Caco-2 (cell line): ENCODE results near the gene POLR3B. TPM values are rescaled to one million over a fixed set of nuclear protein-coding genes. Genes with fewer than 3 reads are reported as not detected.

Source experiments
- BruUV-seq: library from RNA; stranded (reverse); fragments of 400-500 nt; replicated peaks from 2 replicates; lab custom pipeline; 2021; lab: Mats Ljungman, UMichigan
- CTCF ChIA-PET: fragments of 300-600 bp; sonication (Branson Sonifier 250); formaldehyde crosslinking; loops from one replicate; lab custom pipeline; 2022; ENCODE audit warnings: antibody characterized with exemption; lab: Charles Lee
- POLR2A ChIA-PET: fragments of 300-600 bp; sonication (Branson Sonifier 250); formaldehyde crosslinking; loops from one replicate; lab custom pipeline; 2022; ENCODE audit warnings: antibody characterized with exemption; lab: Charles Lee
- DNase-seq, 2 experiments: peaks; one replicate each; pipeline versions ENCODE4 v3.0.0 to v3.0.0-alpha.2; 2020 to 2022
- H3K27me3 ChIP-seq: replicated peaks from 2 replicates; pipeline ENCODE4 v1.6.0; 2011; ENCODE audit warnings: low read length; ENCODE audit not compliant: control insufficient read depth, insufficient read depth
- H3K36me3 ChIP-seq: 2 replicates; pipeline ENCODE4 v1.5.1; 2011; ENCODE audit warnings: low read length; ENCODE audit not compliant: control insufficient read depth, insufficient read depth
- H3K4me1 ChIP-seq: fragments of 250-450 bp; sonication (Bioruptor Pico); 2 replicates; pipeline ENCODE4 v1.5.1; 2020; ENCODE audit warnings: mild to moderate bottlenecking
- H3K4me3 ChIP-seq: 2 replicates; pipeline ENCODE4 v1.5.1; 2011; ENCODE audit warnings: low read depth, mild to moderate bottlenecking, control low read depth, low read length
- H3K9me3 ChIP-seq: fragments of 250-450 bp; sonication (Bioruptor Pico); 2 replicates; pipeline ENCODE4 v1.5.1; 2020; ENCODE audit warnings: mild to moderate bottlenecking, moderate library complexity
- H3K27ac Mint-ChIP-seq: one replicate; pipeline ENCODE4 v1.8.0; 2022; ENCODE audit warnings: mixed read lengths; ENCODE audit not compliant: unreplicated experiment
- H3K27me3 Mint-ChIP-seq: one replicate; pipeline ENCODE4 v1.8.0; 2022; ENCODE audit warnings: mixed read lengths; ENCODE audit not compliant: insufficient read depth, unreplicated experiment
- H3K36me3 Mint-ChIP-seq: one replicate; pipeline ENCODE4 v1.8.0; 2022; ENCODE audit warnings: mild to moderate bottlenecking, mixed read lengths; ENCODE audit not compliant: insufficient read depth, unreplicated experiment
- H3K4me1 Mint-ChIP-seq: one replicate; pipeline ENCODE4 v1.8.0; 2022; ENCODE audit warnings: low read depth, mixed read lengths; ENCODE audit not compliant: unreplicated experiment
- H3K4me3 Mint-ChIP-seq: one replicate; pipeline ENCODE4 v1.8.0; 2022; ENCODE audit warnings: mild to moderate bottlenecking, moderate library complexity, mixed read lengths; ENCODE audit not compliant: unreplicated experiment
- H3K9me3 Mint-ChIP-seq: one replicate; pipeline ENCODE4 v1.8.0; 2022; ENCODE audit warnings: mixed read lengths; ENCODE audit not compliant: unreplicated experiment
- CTCF ChIP-seq, 2 experiments: fragments of 200-600 bp in 1 of 2; IDR thresholded peaks; 1 replicate in 1 of 2; 2 replicates in 1 of 2; pipeline versions ENCODE4 v1.5.1 to v1.8.0; 2011 to 2022; ENCODE audit warnings: antibody characterized with exemption in 1 of 2, control low read depth in 1 of 2, inconsistent platforms in 1 of 2, low read depth in 1 of 2, low read length in 1 of 2, mild to moderate bottlenecking in 1 of 2, moderate library complexity in 1 of 2; ENCODE audit not compliant: insufficient read depth in 1 of 2, severe bottlenecking in 1 of 2, unreplicated experiment in 1 of 2
- intact Hi-C: fragments of 100-400 bp; cut with micrococcal nuclease; formaldehyde crosslinking; loops from one replicate; pipeline ENCODE4 v1.10.0; 2022; ENCODE audit not compliant: unreplicated experiment
- total RNA-seq: library from RNA; stranded (reverse); gene quantifications from 2 replicates; pipeline ENCODE4 v1.2.3, GENCODE V29; 2022

Gene POLR3B
- total RNA-seq, 1 experiment from 2014 or later: 13.9 TPM

GRCh38 chr12:106480251-106480650, 122.7 kb downstream of the POLR3B start:
- no TSS peak for BruUV-seq
- H3K4me1 Mint-ChIP-seq: no peaks in the 10 kb centered on the region
- no peak overlapping the region for H3K4me3 Mint-ChIP-seq
- Histone ChIP-seq H3K4me3 (no peak overlapping the region), H3K36me3 (no peaks in the 10 kb centered on the region; the same call in 1 of the 2 replicates), H3K4me1 (no peaks in the 10 kb centered on the region), H3K9me3 (no peaks in the 10 kb centered on the region), H3K27me3 (no peaks in the 10 kb centered on the region)
- intact Hi-C loops: no loop called here
- H3K27me3 Mint-ChIP-seq: no peaks in the 10 kb centered on the region
- TF ChIP-seq CTCF (IDR thresholded peaks at IDR 0.05; ENCODE audit: insufficient read depth in 1 of 2, low read depth in 1 of 2, low read length in 1 of 2, severe bottlenecking in 1 of 2, unreplicated experiment in 1 of 2): no peak
- H3K36me3 Mint-ChIP-seq: no peaks in the 10 kb centered on the region
- peak; percentile 3 to 37 for DNase-seq
- H3K9me3 Mint-ChIP-seq: no peaks in the 10 kb centered on the region
- CTCF ChIA-PET: no interaction called here
- no peak overlapping the region for H3K27ac Mint-ChIP-seq
- POLR2A ChIA-PET: no interaction called here

GRCh38 chr12:106481246-106481645, 123.7 kb downstream of the POLR3B start:
- Mint-ChIP-seq H3K27ac (no peak overlapping the region), H3K4me1 (no peaks in the 10 kb centered on the region), H3K27me3 (no peaks in the 10 kb centered on the region), H3K36me3 (no peaks in the 10 kb centered on the region), H3K9me3 (no peaks in the 10 kb centered on the region), H3K4me3 (no peak overlapping the region)
- CTCF ChIA-PET: no interaction called here
- no peak for TF ChIP-seq CTCF (IDR thresholded peaks at IDR 0.05; ENCODE audit: insufficient read depth in 1 of 2, low read depth in 1 of 2, low read length in 1 of 2, severe bottlenecking in 1 of 2, unreplicated experiment in 1 of 2)
- H3K27me3 ChIP-seq: no peaks in the 10 kb centered on the region
- H3K4me3 ChIP-seq: no peak overlapping the region
- BruUV-seq: no TSS peak
- no peaks in the 10 kb centered on the region for H3K4me1 ChIP-seq
- no peaks in the 10 kb centered on the region; the same call in 1 of the 2 replicates for H3K36me3 ChIP-seq
- POLR2A ChIA-PET: no interaction called here
- no peaks in the 10 kb centered on the region for H3K9me3 ChIP-seq
- intact Hi-C loops: no loop called here
- DNase-seq: no peak

- H3K27me3 Mint-ChIP-seq: no peaks in the 10 kb centered on the region
- H3K4me1 Mint-ChIP-seq: no peaks in the 10 kb centered on the region
- ChIA-PET CTCF (no interaction called here), POLR2A (interaction anchor here (0.6 kb wide), 1 partner anchor 130 kb away, joined by 3 read pairs; the partner anchor contains the start of gene POLR3B)
- TF ChIP-seq CTCF (IDR thresholded peaks at IDR 0.05; ENCODE audit: insufficient read depth in 1 of 2, low read depth in 1 of 2, low read length in 1 of 2, severe bottlenecking in 1 of 2, unreplicated experiment in 1 of 2): no peak
- no peaks in the 10 kb centered on the region; the same call in 1 of the 2 replicates for H3K36me3 ChIP-seq
- intact Hi-C loops: no loop called here
- H3K4me3 Mint-ChIP-seq: no peak overlapping the region
- no peaks in the 10 kb centered on the region for H3K9me3 Mint-ChIP-seq
- no peaks in the 10 kb centered on the region for H3K27me3 ChIP-seq
- H3K4me1 ChIP-seq: no peaks in the 10 kb centered on the region
- H3K4me3 ChIP-seq: no peak overlapping the region
- H3K36me3 Mint-ChIP-seq: no peaks in the 10 kb centered on the region
- no peaks in the 10 kb centered on the region for H3K9me3 ChIP-seq
- BruUV-seq: no TSS peak
- DNase-seq: no peak
- no peak overlapping the region for H3K27ac Mint-ChIP-seq
Observed at GRCh38 chr12:106487664-106488063, 130.1 kb downstream of the POLR3B start.
